Peyer's patch (tissue), 4 donors: ENCODE data around the gene TIGD1. TPM values are rescaled to one million over a fixed set of nuclear protein-coding genes. Genes with fewer than 3 reads are reported as not detected.

Source experiments
- DNase-seq, 3 donors: peaks; one replicate each; pipeline ENCODE4 v3.0.0-alpha.2; 2017 to 2019
- H3K27ac ChIP-seq, 4 donors: fragments of 200-600 bp; sonication (generic); one replicate each; pipeline ENCODE4 v1.5.1; 2016 to 2019
- H3K27me3 ChIP-seq, 2 donors: fragments of 200-600 bp; sonication (generic); one replicate each; pipeline ENCODE4 v1.5.1; 2019
- H3K36me3 ChIP-seq, 3 donors: fragments of 200-600 bp; sonication (generic); one replicate each; pipeline ENCODE4 v1.5.1; 2016 to 2019
- H3K4me1 ChIP-seq, 4 donors: fragments of 200-600 bp; sonication (generic); one replicate each; pipeline ENCODE4 v1.5.1; 2016 to 2019
- H3K4me3 ChIP-seq, 4 donors: fragments of 200-600 bp; sonication (generic); 1 replicate in 3 of 4; 2 replicates in 1 of 4; pipeline ENCODE4 v1.5.1; 2016 to 2019; ENCODE audit warnings: mild to moderate bottlenecking in 1 of 4
- H3K9me3 ChIP-seq, 4 donors: fragments of 200-600 bp; sonication (generic); one replicate each; pipeline ENCODE4 v1.5.1; 2016 to 2019; ENCODE audit warnings: mild to moderate bottlenecking in 1 of 4
- POLR2A ChIP-seq, 2 donors: fragments of 450-650 bp; IDR thresholded peaks; one replicate each; pipeline ENCODE4 v1.5.1; 2017; ENCODE audit warnings: antibody characterized with exemption in 2 of 2, mild to moderate bottlenecking in 2 of 2, moderate library complexity in 2 of 2
- total RNA-seq, 4 donors: library from RNA; depleted of rRNA; stranded (reverse); fragments of >200 nt; gene quantifications; one replicate each; pipeline ENCODE4 v1.1.0, GENCODE V29; 2016
- TF ChIP-seq, protein P1 (sequence below), 6 experiments: fragments of 450-650 bp in 4 of 6; fragments of 200-600 bp in 2 of 6; sonication (generic) in 1 of 6; IDR thresholded peaks; one replicate each; pipeline ENCODE4 v1.5.1; 2017 to 2019; ENCODE audit warnings: antibody characterized with exemption in 6 of 6, mild to moderate bottlenecking in 3 of 6, moderate library complexity in 1 of 6

Gene TIGD1
- total RNA-seq, 4 donors from 2014 or later, result 8.6 to 31.4 (median 13.4) TPM

GRCh38 chr2:232519581-232520438 is 30.5 kb downstream of the TIGD1 start, which contains the start of gene PRSS56:
Gene PRSS56 (plus strand): TSS chr2:232520388. CDS start chr2:232520599, 211 bp downstream.
- no peaks in the 10 kb centered on the region for H3K36me3 ChIP-seq
- H3K27ac ChIP-seq, result no peak within 1 kb of the TSS
- TF ChIP-seq, protein P1, sequence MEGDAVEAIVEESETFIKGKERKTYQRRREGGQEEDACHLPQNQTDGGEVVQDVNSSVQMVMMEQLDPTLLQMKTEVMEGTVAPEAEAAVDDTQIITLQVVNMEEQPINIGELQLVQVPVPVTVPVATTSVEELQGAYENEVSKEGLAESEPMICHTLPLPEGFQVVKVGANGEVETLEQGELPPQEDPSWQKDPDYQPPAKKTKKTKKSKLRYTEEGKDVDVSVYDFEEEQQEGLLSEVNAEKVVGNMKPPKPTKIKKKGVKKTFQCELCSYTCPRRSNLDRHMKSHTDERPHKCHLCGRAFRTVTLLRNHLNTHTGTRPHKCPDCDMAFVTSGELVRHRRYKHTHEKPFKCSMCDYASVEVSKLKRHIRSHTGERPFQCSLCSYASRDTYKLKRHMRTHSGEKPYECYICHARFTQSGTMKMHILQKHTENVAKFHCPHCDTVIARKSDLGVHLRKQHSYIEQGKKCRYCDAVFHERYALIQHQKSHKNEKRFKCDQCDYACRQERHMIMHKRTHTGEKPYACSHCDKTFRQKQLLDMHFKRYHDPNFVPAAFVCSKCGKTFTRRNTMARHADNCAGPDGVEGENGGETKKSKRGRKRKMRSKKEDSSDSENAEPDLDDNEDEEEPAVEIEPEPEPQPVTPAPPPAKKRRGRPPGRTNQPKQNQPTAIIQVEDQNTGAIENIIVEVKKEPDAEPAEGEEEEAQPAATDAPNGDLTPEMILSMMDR (IDR thresholded peaks at IDR 0.05), result no peak
- TF ChIP-seq POLR2A (IDR thresholded peaks at IDR 0.05), result no peak
- no peak within 1 kb of the TSS for H3K4me3 ChIP-seq
- no peak for DNase-seq
- H3K27me3 ChIP-seq, result peaks cover 0 to 27% of the 10 kb centered on the region in 2 donors
- peaks cover 0 to 25% (median 16%) of the 10 kb centered on the region in 4 donors for H3K4me1 ChIP-seq
- H3K9me3 ChIP-seq, result no peaks in the 10 kb centered on the region

DNA sequence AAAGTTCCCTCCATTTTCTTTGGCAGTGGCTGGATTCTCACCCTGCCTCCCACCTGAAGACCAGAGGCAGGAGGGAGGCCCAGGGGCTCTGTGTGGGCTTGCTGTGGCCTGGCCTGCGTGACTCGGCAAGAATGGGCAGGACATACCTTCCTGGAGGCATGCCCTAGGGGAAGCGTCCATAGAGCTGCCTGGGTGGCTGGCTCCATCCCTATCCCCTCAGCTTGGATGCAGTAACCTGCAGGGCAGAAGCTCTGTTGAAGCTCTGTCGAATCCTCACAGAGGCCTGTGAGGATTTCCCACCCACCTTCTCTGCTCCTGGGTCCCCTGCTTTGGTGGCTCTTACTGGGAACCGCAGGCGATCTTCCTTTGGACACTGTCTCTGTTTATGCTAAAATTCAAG is 31.5 kb downstream of the TIGD1 start:
- Histone ChIP-seq H3K4me1 (peaks cover 0 to 21% (median 13%) of the 10 kb centered on the region in 4 donors), H3K27me3 (peaks cover 0 to 17% of the 10 kb centered on the region in 2 donors), H3K9me3 (no peaks in the 10 kb centered on the region), H3K4me3 (no peak overlapping the region), H3K36me3 (no peaks in the 10 kb centered on the region), H3K27ac (no peak overlapping the region)
- DNase-seq, result no peak
- TF ChIP-seq, protein P1 (IDR thresholded peaks at IDR 0.05), result no peak
- no peak for TF ChIP-seq POLR2A (IDR thresholded peaks at IDR 0.05)

DNA sequence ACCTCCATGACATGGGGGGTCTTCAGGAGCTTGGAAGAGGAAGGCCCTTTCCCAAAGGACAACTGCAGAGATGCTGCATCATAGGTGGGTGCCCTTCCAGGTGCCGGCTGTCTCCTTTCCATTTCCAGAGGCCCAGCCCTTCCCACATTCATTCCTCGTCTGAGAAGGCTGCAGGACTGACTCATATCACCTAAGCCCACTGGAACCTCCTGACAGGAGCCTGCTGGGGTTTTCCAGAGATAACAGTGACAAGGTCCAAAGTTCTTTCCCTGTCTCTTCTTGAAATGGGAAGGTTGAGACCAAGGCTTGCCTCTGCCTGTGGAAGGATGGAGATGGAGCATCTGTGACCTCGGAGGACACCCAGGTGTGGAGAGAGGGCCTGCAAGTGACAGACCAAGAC is 33.8 kb downstream of the TIGD1 start:
- Histone ChIP-seq H3K9me3 (no peaks in the 10 kb centered on the region), H3K27ac (peak overlapping the region in 1 of 4 donors; percentile 69), H3K27me3 (no peaks in the 10 kb centered on the region), H3K4me1 (no peaks in the 10 kb centered on the region), H3K36me3 (no peaks in the 10 kb centered on the region), H3K4me3 (no peak overlapping the region)
- TF ChIP-seq, protein P1 (IDR thresholded peaks at IDR 0.05), result no peak
- no peak for TF ChIP-seq POLR2A (IDR thresholded peaks at IDR 0.05)
- DNase-seq, result no peak

DNA sequence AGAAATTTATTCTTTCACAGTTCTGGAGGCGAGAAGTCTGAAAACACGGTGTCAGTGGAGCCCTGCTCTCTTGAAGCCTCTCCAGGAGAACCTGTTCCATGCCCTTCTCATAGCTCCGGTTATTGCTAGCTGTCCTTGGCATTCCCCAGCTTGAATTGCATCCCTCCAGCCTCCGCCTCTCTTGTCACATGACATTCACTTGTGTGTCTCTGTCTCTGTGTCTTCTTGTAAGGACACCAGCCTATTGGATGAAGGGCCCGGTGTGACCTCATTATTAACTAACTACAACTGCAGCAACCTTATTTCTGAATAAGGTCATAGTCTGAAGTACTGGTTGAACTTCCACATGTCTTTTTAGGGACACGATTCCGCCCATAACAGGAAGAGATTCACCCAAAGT is 34.7 kb downstream of the TIGD1 start:
- Histone ChIP-seq H3K27ac (peak overlapping the region in 1 of 4 donors; percentile 69), H3K9me3 (no peaks in the 10 kb centered on the region), H3K4me1 (no peaks in the 10 kb centered on the region), H3K36me3 (no peaks in the 10 kb centered on the region), H3K4me3 (no peak overlapping the region), H3K27me3 (no peaks in the 10 kb centered on the region)
- DNase-seq, result peak in 1 of 3 donors; percentile 54
- TF ChIP-seq, protein P1 (IDR thresholded peaks at IDR 0.05), result no peak
- TF ChIP-seq POLR2A (IDR thresholded peaks at IDR 0.05), result no peak

GRCh38 chr2:232513353-232513752 is 37.0 kb downstream of the TIGD1 start:
- H3K9me3 ChIP-seq, result no peaks in the 10 kb centered on the region
- no peak for DNase-seq
- H3K36me3 ChIP-seq, result no peaks in the 10 kb centered on the region
- no peak overlapping the region for H3K27ac ChIP-seq
- no peak overlapping the region for H3K4me3 ChIP-seq
- TF ChIP-seq, protein P1 (IDR thresholded peaks at IDR 0.05), result no peak
- no peak for TF ChIP-seq POLR2A (IDR thresholded peaks at IDR 0.05)
- H3K4me1 ChIP-seq, result no peaks in the 10 kb centered on the region
- no peaks in the 10 kb centered on the region for H3K27me3 ChIP-seq
